ENCODE data around the gene YTHDF2.
"Not testable (repeated sequence)": the region's sequence is repeated elsewhere in the genome, so short reads cannot be mapped to it uniquely, and the experiment has no call there.

YTHDF2 gene

GRCh38 chr1:28779751-28780408 lies 43.1 kb downstream of the YTHDF2 start:
- Histone ChIP-seq H3K4me1 (ENCODE audit: control insufficient read depth, insufficient read depth, low read length) (peaks cover 9% of the 10 kb centered on the region), H3K9ac (ENCODE audit: low read length in 2 of 2) (no peak overlapping the region), H3K27me3 (ENCODE audit: control insufficient read depth in 1 of 2, insufficient read depth in 2 of 2, low read length in 2 of 2) (no peaks in the 10 kb centered on the region)

GRCh38 chr1:28781305-28781704 lies 44.6 kb downstream of the YTHDF2 start:
- Histone ChIP-seq H3K9me3 (ENCODE audit: control insufficient read depth in 2 of 2, low read length in 2 of 2) (no peaks in the 10 kb centered on the region), H3K4me1 (ENCODE audit: control insufficient read depth, insufficient read depth, low read length) (no peaks in the 10 kb centered on the region), H3K9ac (ENCODE audit: low read length in 2 of 2) (no peak overlapping the region), H3K27me3 (ENCODE audit: control insufficient read depth in 1 of 2, insufficient read depth in 2 of 2, low read length in 2 of 2) (no peaks in the 10 kb centered on the region), H3K36me3 (ENCODE audit: control insufficient read depth in 2 of 2, insufficient read depth in 2 of 2, low read length in 2 of 2) (no peaks in the 10 kb centered on the region), H3K27ac (ENCODE audit: low read length) (no peak overlapping the region), H3K4me3 (ENCODE audit: low read length in 2 of 2) (no peak overlapping the region)

More at GRCh38 chr1:28779751-28780408, 43.1 kb downstream of the YTHDF2 start:
- Histone ChIP-seq H3K36me3 (ENCODE audit: control insufficient read depth in 2 of 2, insufficient read depth in 2 of 2, low read length in 2 of 2) (no peaks in the 10 kb centered on the region), H3K9me3 (ENCODE audit: control insufficient read depth in 2 of 2, low read length in 2 of 2) (no peaks in the 10 kb centered on the region), H3K27ac (ENCODE audit: low read length) (no peak overlapping the region), H3K4me3 (ENCODE audit: low read length in 2 of 2) (no peak overlapping the region)

- no peaks in the 10 kb centered on the region for H3K27me3 ChIP-seq (ENCODE audit: control insufficient read depth in 1 of 2, insufficient read depth in 2 of 2, low read length in 2 of 2)
- no peak overlapping the region for H3K27ac ChIP-seq (ENCODE audit: low read length)
- H3K9me3 ChIP-seq (ENCODE audit: control insufficient read depth in 2 of 2, low read length in 2 of 2): no peaks in the 10 kb centered on the region
- H3K9ac ChIP-seq (ENCODE audit: low read length in 2 of 2): no peak overlapping the region
- H3K4me1 ChIP-seq (ENCODE audit: control insufficient read depth, insufficient read depth, low read length): no peaks in the 10 kb centered on the region
- no peaks in the 10 kb centered on the region for H3K36me3 ChIP-seq (ENCODE audit: control insufficient read depth in 2 of 2, insufficient read depth in 2 of 2, low read length in 2 of 2)
- H3K4me3 ChIP-seq (ENCODE audit: low read length in 2 of 2): no peak overlapping the region
These were observed 45.3 kb downstream of the YTHDF2 start for GRCh38 chr1:28782011-28782410.

- H3K4me3 ChIP-seq (ENCODE audit: low read length in 2 of 2): no peak overlapping the region
- no peak overlapping the region for H3K27ac ChIP-seq (ENCODE audit: low read length)
- no peaks in the 10 kb centered on the region for H3K27me3 ChIP-seq (ENCODE audit: control insufficient read depth in 1 of 2, insufficient read depth in 2 of 2, low read length in 2 of 2)
- no peaks in the 10 kb centered on the region for H3K9me3 ChIP-seq (ENCODE audit: control insufficient read depth in 2 of 2, low read length in 2 of 2)
- H3K4me1 ChIP-seq (ENCODE audit: control insufficient read depth, insufficient read depth, low read length): no peaks in the 10 kb centered on the region
- H3K36me3 ChIP-seq (ENCODE audit: control insufficient read depth in 2 of 2, insufficient read depth in 2 of 2, low read length in 2 of 2): no peaks in the 10 kb centered on the region
- no peak overlapping the region for H3K9ac ChIP-seq (ENCODE audit: low read length in 2 of 2)
These were observed 46.6 kb downstream of the YTHDF2 start for GRCh38 chr1:28783363-28783762.

GRCh38 chr1:28789412-28789811 lies 52.7 kb downstream of the YTHDF2 start:
- no peaks in the 10 kb centered on the region for H3K36me3 ChIP-seq (ENCODE audit: control insufficient read depth in 2 of 2, insufficient read depth in 2 of 2, low read length in 2 of 2)
- H3K9ac ChIP-seq (ENCODE audit: low read length in 2 of 2): no peak overlapping the region
- no peaks in the 10 kb centered on the region for H3K9me3 ChIP-seq (ENCODE audit: control insufficient read depth in 2 of 2, low read length in 2 of 2)
- no peak overlapping the region for H3K4me3 ChIP-seq (ENCODE audit: low read length in 2 of 2)
- H3K27ac ChIP-seq (ENCODE audit: low read length): no peak overlapping the region
- H3K4me1 ChIP-seq (ENCODE audit: control insufficient read depth, insufficient read depth, low read length): no peaks in the 10 kb centered on the region
- peaks cover 0 to 2% of the 10 kb centered on the region in 2 donors for H3K27me3 ChIP-seq (ENCODE audit: control insufficient read depth in 1 of 2, insufficient read depth in 2 of 2, low read length in 2 of 2)

GRCh38 chr1:28789816-28790215 lies 53.1 kb downstream of the YTHDF2 start:
- H3K27ac ChIP-seq (ENCODE audit: low read length): no peak overlapping the region
- no peak overlapping the region for H3K4me3 ChIP-seq (ENCODE audit: low read length in 2 of 2)
- H3K36me3 ChIP-seq (ENCODE audit: control insufficient read depth in 2 of 2, insufficient read depth in 2 of 2, low read length in 2 of 2): no peaks in the 10 kb centered on the region
- H3K9ac ChIP-seq (ENCODE audit: low read length in 2 of 2): no peak overlapping the region
- H3K9me3 ChIP-seq (ENCODE audit: control insufficient read depth in 2 of 2, low read length in 2 of 2): no peaks in the 10 kb centered on the region
- H3K27me3 ChIP-seq (ENCODE audit: control insufficient read depth in 1 of 2, insufficient read depth in 2 of 2, low read length in 2 of 2): peaks cover 0 to 2% of the 10 kb centered on the region in 2 donors
- H3K4me1 ChIP-seq (ENCODE audit: control insufficient read depth, insufficient read depth, low read length): no peaks in the 10 kb centered on the region

- no peaks in the 10 kb centered on the region for H3K4me1 ChIP-seq (ENCODE audit: control insufficient read depth, insufficient read depth, low read length)
- H3K27ac ChIP-seq (ENCODE audit: low read length): no peak overlapping the region
- peaks cover 0 to 2% of the 10 kb centered on the region in 2 donors for H3K27me3 ChIP-seq (ENCODE audit: control insufficient read depth in 1 of 2, insufficient read depth in 2 of 2, low read length in 2 of 2)
- H3K4me3 ChIP-seq (ENCODE audit: low read length in 2 of 2): no peak overlapping the region
- H3K9me3 ChIP-seq (ENCODE audit: control insufficient read depth in 2 of 2, low read length in 2 of 2): no peaks in the 10 kb centered on the region
- H3K36me3 ChIP-seq (ENCODE audit: control insufficient read depth in 2 of 2, insufficient read depth in 2 of 2, low read length in 2 of 2): no peaks in the 10 kb centered on the region
- H3K9ac ChIP-seq (ENCODE audit: low read length in 2 of 2): no peak overlapping the region
These were observed 53.8 kb downstream of the YTHDF2 start for GRCh38 chr1:28790377-28791035.

- not testable (repeated sequence) for H3K9ac ChIP-seq (ENCODE audit: low read length in 2 of 2); H3K27ac ChIP-seq (ENCODE audit: low read length); H3K27me3 ChIP-seq (ENCODE audit: control insufficient read depth in 1 of 2, insufficient read depth in 2 of 2, low read length in 2 of 2); H3K4me1 ChIP-seq (ENCODE audit: control insufficient read depth, insufficient read depth, low read length); H3K36me3 ChIP-seq (ENCODE audit: control insufficient read depth in 2 of 2, insufficient read depth in 2 of 2, low read length in 2 of 2); H3K9me3 ChIP-seq (ENCODE audit: control insufficient read depth in 2 of 2, low read length in 2 of 2); H3K4me3 ChIP-seq (ENCODE audit: low read length in 2 of 2)
These were observed 55.2 kb downstream of the YTHDF2 start for GRCh38 chr1:28791929-28792328.

- peaks cover 2 to 3% of the 10 kb centered on the region in 2 donors for H3K27me3 ChIP-seq (ENCODE audit: control insufficient read depth in 1 of 2, insufficient read depth in 2 of 2, low read length in 2 of 2)
- no peak overlapping the region for H3K4me3 ChIP-seq (ENCODE audit: low read length in 2 of 2)
- H3K4me1 ChIP-seq (ENCODE audit: control insufficient read depth, insufficient read depth, low read length): no peaks in the 10 kb centered on the region
- H3K9me3 ChIP-seq (ENCODE audit: control insufficient read depth in 2 of 2, low read length in 2 of 2): no peaks in the 10 kb centered on the region
- H3K36me3 ChIP-seq (ENCODE audit: control insufficient read depth in 2 of 2, insufficient read depth in 2 of 2, low read length in 2 of 2): no peaks in the 10 kb centered on the region
- no peak overlapping the region for H3K9ac ChIP-seq (ENCODE audit: low read length in 2 of 2)
- H3K27ac ChIP-seq (ENCODE audit: low read length): no peak overlapping the region
These were observed 55.9 kb downstream of the YTHDF2 start for GRCh38 chr1:28792644-28793121.

GRCh38 chr1:28794582-28794981 lies 57.8 kb downstream of the YTHDF2 start:
- not testable (repeated sequence) for H3K4me1 ChIP-seq (ENCODE audit: control insufficient read depth, insufficient read depth, low read length)

More at GRCh38 chr1:28794582-28794981, 57.8 kb downstream of the YTHDF2 start:
- H3K9ac ChIP-seq (ENCODE audit: low read length in 2 of 2); H3K9me3 ChIP-seq (ENCODE audit: control insufficient read depth in 2 of 2, low read length in 2 of 2); H3K27me3 ChIP-seq (ENCODE audit: control insufficient read depth in 1 of 2, insufficient read depth in 2 of 2, low read length in 2 of 2); H3K36me3 ChIP-seq (ENCODE audit: control insufficient read depth in 2 of 2, insufficient read depth in 2 of 2, low read length in 2 of 2); H3K27ac ChIP-seq (ENCODE audit: low read length); H3K4me3 ChIP-seq (ENCODE audit: low read length in 2 of 2): not testable (repeated sequence)
